Measurements from ENCODE around the gene NPC1.

Gene NPC1

DNA sequence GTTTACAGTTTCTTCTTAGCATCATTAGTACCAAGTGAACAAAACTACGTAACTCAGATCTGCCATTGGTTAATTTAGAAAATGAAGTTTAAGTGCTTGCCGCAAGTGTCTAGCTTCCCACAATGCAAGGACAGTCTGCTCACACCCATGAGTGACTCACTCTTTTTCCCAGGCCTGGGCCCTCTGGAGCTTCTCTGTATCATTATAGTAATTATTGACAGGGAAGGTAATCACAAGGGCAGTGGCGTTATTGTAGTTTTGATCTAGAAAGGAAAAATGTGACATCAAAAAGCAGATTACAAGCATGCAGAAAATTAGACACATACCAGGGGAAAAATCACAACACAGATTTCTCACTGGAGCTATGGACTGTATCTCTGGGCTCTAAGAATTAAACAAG is 38.5 kb downstream of the NPC1 start:
- DNase-seq (ENCODE audit: low read depth) = no peak

DNA sequence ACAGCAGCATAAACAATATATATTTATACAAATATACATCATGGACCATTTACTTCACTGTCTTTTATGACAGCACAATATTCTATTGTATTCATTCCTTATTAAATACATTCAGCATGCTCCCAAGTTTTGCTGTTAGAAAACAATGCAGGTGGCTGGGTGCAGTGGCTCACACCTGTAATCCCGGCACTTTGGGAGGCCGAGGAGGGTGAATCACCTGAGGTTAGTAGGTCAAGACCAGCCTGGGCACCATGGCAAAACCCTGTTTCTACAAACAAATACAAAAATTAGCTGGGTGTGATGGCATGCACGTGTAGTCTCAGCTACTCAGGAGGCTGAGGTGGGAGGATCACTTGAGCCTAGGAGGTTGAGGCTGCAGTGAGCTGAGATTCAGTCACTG is 39.0 kb downstream of the NPC1 start:
- no peak for DNase-seq (ENCODE audit: low read depth)

DNA sequence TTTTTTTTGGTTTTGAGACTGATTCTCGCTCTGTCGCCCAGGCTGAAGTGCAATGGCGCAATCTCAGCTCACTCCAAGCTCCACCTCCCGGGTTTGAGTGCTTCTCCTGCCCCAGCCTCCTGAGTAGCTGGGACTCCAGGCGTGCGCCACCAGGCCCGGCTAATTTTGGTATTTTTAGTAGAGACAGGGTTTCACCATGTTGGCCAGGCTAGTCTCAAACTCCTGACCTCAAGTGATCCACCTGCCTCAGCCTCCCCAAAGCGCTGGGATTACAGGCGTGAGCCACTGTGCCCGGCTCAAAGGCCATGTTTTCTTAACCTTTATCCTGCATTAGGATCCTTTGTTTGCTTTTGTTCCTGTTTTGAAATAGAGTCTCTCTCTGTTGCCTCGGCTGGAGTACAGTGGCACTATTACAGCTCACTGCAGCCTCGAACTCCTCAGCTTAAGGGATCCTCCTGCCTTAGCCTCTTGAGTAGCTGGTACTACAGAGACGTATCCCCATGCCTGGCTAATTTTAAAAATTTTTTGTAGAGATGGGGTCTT is 41.0 kb downstream of the NPC1 start:
- DNase-seq (ENCODE audit: low read depth) = no peak

DNA sequence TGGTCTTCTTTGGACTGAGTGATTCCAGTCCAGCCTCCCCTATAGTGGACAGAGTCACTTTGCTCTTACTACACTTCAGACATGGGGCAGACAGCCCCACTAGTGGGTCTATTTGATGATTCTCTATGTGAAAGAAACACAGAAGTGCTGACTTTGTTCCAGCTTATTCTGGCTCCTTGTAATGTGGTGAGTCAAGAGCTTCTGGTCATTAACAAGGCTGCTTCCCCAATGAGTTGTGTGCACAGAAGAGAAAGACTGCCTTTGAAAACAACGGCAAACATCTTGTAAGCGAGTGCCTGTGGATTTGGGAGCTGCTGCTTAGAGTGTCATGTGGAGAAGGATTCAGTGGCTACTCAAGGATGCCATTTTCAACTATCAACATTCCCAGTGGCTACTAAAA is 43.8 kb downstream of the NPC1 start:
- DNase-seq (ENCODE audit: low read depth) = no peak

DNA sequence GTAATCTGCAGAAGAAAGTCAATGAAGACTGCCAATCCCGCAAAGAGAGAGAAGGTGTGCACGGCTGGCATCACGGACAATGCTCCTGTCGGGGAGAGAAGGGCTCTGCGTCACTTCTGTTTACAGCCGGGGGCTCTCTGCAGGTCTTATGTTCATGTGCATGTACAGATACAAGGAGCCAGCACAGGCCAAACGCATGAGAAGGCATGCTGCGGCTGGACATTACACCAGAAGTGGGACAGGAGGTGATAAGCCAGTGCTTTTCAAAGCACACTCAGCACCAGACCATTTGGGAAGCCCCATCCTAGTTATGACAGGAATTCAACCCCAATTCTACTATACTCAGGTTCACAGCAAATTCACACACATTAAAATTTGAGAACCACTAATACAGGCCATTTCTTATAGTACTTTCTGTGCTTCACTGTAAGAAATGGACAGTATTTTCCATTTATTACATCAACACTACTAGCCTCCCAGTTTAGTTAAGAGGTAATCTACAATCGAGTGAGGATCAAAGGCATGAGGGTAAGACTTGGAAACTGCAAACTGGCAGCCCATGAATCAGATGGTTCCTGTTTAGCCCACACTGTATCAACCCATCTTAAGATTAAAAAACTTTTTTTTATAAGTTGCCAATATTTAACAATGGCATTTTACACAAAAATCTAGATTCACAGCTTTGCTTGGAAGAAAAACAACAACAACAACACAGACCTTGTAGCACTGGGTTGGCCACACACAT is 44.8 kb downstream of the NPC1 start:
- no peak for DNase-seq (ENCODE audit: low read depth)

DNA sequence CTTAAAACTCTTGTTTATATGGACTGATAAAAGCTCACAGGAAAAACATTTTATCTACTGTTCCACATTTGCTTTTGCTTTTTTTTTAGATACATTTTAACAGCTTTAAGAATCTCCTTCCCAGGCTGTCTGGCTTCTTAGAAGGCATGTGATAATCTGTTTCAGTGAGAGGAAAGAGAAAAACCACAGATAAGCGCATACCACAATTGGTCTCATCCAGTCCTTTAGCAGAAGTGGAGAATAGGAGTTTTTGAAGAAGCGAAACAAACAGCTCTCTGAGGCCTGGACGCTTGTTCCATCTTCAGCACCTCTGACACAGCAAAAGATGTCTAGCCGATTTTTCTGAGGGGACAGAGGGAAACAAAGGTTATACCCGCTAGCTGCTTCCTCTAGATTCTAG is 45.4 kb downstream of the NPC1 start:
- DNase-seq (ENCODE audit: low read depth) = no peak

GRCh38 chr18:23539911-23540525 is 46.3 kb downstream of the NPC1 start:
- no peak for DNase-seq (ENCODE audit: low read depth)

DNA sequence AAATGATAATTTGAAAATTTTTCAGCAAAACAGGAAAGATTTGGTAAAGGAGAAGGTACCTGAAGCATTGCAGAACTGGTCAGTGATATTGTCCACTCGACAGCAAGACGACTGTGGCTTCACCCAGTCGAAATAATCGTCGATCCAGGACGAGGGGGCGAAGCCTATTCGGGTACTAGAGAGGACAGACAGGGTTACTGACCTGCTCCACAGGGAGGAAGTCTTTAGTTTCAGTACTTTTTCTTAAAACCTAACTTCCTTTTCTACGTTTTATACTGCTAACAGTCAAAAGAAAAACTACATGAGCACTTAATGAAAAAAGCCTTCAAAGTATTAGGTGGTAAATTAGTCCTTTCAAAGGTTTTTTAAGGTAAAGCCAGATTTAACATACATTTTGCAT is 47.0 kb downstream of the NPC1 start:
- no peak for DNase-seq (ENCODE audit: low read depth)

DNA sequence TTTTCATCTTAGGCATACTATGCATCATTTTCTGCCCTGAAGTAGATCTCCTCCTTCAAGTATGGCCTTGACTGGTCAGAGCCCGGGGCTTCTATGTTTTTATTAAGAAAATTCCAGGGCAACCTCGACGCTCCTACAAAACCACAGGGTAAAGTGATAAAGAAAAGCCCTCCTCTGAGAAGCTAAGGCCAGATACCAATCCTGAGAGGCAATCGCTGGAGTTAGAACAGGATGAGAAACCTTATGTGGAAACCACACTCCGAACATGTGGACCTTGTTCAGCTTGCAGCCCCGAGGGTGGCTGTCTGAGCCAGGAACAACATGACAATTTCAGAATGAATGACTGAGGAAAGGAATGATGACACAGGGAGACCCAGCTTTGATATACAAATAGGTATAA is 47.4 kb downstream of the NPC1 start:
- DNase-seq (ENCODE audit: low read depth) = no peak

GRCh38 chr18:23538001-23538400 is 48.3 kb downstream of the NPC1 start:
- no peak for DNase-seq (ENCODE audit: low read depth)

- no peak for DNase-seq (ENCODE audit: low read depth)
Observed at GRCh38 chr18:23537274-23537673, 49.0 kb downstream of the NPC1 start.

- no peak for DNase-seq (ENCODE audit: low read depth)
Observed at GRCh38 chr18:23536204-23536603, 50.1 kb downstream of the NPC1 start.

DNA sequence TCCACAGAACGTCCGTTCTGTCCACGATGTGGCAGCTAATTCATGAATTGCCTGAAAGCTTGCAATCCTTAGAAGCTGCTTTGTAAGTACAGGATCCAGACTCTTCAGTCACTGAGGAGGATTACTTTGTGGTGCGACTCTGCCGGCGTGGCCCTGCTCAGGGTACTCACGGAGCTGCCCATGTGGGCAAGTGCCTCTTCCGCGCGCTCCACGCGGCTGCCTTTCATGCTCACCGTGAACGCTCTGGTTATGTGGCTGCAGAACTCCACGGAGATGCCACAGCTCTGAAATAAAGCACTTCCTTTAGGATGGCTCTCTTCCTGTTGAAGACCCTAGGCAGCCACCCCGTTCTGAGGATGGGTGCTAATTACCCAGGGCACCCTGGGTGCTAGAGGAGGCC is 52.0 kb downstream of the NPC1 start:
- no peak for DNase-seq (ENCODE audit: low read depth)

- DNase-seq (ENCODE audit: low read depth) = no peak
Observed at GRCh38 chr18:23532848-23533247, 53.5 kb downstream of the NPC1 start.

GRCh38 chr18:23531912-23532311 is 54.4 kb downstream of the NPC1 start:
- DNase-seq (ENCODE audit: low read depth) = no peak

DNA sequence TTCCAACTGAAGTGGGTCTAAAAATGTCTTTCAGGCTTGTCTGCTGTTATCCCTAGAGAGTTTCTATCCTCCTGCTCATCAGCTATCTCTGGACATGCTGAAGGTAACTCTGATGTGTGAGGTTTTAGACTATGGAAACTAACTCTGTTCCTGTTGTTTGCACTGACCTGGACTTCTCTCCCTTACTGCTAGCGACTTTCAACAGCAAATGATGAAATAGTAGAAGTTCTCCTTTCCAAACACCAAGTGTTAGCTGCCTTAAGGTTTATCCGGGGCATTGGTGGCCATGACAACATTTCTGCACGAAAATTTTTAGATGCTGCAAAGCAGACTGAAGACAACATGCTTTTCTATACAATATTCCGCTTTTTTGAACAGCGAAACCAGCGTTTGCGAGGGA is 56.1 kb downstream of the NPC1 start:
- DNase-seq (ENCODE audit: low read depth) = no peak

DNA sequence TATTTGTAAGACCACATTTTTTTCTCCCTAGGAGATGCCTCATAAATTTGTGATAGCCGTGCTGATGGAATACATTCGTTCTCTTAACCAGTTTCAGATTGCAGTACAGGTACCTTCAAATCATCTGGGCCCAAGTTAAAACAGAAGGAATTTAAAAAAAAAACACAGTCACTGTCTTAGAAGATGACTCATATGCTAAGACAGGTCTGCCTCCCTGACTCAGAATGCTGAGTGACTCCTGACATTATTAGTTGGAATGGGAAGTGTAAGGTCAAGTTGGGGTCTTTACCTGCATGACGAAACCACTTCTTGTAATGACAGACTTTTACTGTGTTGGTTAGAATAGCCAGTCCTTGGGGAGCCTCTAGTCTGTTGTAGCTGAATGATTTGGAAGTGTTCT is 56.7 kb downstream of the NPC1 start:
- DNase-seq (ENCODE audit: low read depth) = no peak

DNA sequence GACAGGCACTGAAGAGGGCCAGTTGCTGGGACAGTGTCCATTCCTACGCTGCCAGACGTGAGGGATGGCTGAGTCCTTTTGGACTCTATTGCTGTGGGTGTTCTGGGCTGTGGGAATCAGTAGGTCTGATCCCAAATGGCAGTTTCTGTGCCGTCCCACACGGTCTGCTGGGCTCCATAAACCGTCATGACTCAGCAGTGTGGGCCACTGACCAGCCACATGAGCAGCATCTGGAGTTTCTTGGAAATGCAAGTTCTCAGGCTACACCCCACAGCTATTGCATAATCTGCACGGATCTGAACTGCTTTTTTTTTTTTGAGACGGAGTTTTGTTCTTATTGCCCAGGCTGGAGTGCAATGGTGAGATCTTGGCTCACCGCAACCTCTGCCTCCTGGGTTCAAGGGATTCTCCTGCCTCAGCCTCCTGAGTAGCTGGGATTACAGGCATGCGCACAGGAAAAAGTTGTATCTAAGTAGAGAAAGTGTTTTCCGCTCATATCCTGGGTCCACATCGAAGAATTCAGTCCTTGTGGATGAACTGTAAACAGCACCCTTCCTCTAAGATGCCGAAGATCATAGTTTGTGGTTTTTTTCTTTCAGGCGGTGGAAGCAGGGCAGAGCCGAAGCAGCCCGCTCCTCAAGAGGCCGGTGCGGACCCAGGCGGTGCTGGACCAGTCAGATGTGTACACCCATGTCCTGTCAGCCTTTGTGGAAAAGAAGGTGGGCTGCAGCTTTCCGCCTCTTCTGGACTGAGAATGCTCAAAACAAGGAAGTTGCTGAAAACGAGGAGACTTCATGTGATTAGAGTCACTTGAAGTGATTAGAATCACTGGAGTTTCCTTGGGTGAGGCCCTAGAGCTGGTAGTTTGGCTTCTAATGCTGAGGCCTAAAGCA is 57.5 kb downstream of the NPC1 start:
- no peak for DNase-seq (ENCODE audit: low read depth)

GRCh38 chr18:23526501-23527063 is 59.7 kb downstream of the NPC1 start:
- no peak for DNase-seq (ENCODE audit: low read depth)

DNA sequence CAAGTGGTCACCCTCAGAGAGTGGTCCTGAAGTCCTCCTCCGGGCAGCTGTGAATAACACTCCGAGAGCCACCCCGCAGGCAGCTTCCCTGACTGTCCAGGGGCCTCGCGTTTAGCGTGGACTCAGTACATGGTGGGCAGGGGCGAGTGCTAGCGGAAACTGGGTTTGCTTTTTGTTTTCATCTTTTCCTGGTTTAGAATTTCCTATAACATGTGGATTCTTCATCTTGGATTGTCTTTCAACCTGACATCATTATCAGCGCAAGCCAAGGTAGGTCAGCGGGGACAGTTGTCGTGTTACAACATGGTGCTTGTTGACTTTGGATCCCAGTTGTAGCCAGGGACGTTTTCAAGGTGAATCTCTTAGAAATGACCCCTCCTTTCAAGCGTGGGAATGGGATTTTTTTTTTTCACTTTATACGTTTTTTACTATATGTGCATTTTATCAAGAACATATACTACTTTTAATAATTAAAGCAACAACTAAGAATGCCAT is 62.0 kb downstream of the NPC1 start:
- DNase-seq (ENCODE audit: low read depth) = no peak

- no peak for DNase-seq (ENCODE audit: low read depth)
Observed at GRCh38 chr18:23523429-23524212, 62.7 kb downstream of the NPC1 start.

All from activated T-cell treated with anti-CD3 and anti-CD28 coated beads for 48 hours (primary cell).